CD4-positive, alpha-beta T cell treated with Interleukin-2 at 100 ng/mL for 4 hours (primary cell): ENCODE data around the gene AMZ1.
"Not testable (repeated sequence)": the region's sequence is repeated elsewhere in the genome, so short reads cannot be mapped to it uniquely, and the experiment has no call there.

Experiments
- DNase-seq: peaks from one replicate; pipeline ENCODE4 v3.0.0-alpha.2; 2020; ENCODE audit warnings: low spot score

The AMZ1 gene

GRCh38 chr7:2713370-2713769 lies 25.4 kb downstream of the AMZ1 start:
- no peak for DNase-seq

- no peak for DNase-seq
Observed at GRCh38 chr7:2713978-2714377, 26.0 kb downstream of the AMZ1 start.

GRCh38 chr7:2714636-2715035 lies 26.6 kb downstream of the AMZ1 start:
- no peak for DNase-seq

- peak; percentile 42 for DNase-seq
Observed at GRCh38 chr7:2715341-2716231, 27.6 kb downstream of the AMZ1 start.

- DNase-seq, result no peak
Observed at GRCh38 chr7:2716488-2716887, 28.5 kb downstream of the AMZ1 start.

GRCh38 chr7:2716906-2717292 lies 28.9 kb downstream of the AMZ1 start:
- no peak for DNase-seq

GRCh38 chr7:2717293-2718261 lies 29.6 kb downstream of the AMZ1 start:
- peak; percentile 15 for DNase-seq

GRCh38 chr7:2718296-2718965 lies 30.4 kb downstream of the AMZ1 start:
- no peak for DNase-seq

- peak; percentile 59 for DNase-seq
Observed at GRCh38 chr7:2719007-2719406, 31.0 kb downstream of the AMZ1 start.

GRCh38 chr7:2720024-2720423 lies 32.0 kb downstream of the AMZ1 start:
- no peak for DNase-seq

- DNase-seq, result no peak
Observed at GRCh38 chr7:2721842-2722241, 33.8 kb downstream of the AMZ1 start.

- DNase-seq, result no peak
Observed at GRCh38 chr7:2722591-2722990, 34.6 kb downstream of the AMZ1 start.

- DNase-seq, result no peak
Observed at GRCh38 chr7:2723138-2723850, 35.3 kb downstream of the AMZ1 start.

GRCh38 chr7:2724036-2724435 lies 36.0 kb downstream of the AMZ1 start:
- not testable (repeated sequence) for DNase-seq

GRCh38 chr7:2724453-2725177 lies 36.6 kb downstream of the AMZ1 start:
- DNase-seq, result no peak

- DNase-seq, result no peak
Observed at GRCh38 chr7:2725178-2726105, 37.4 kb downstream of the AMZ1 start.

GRCh38 chr7:2726316-2727018 lies 38.5 kb downstream of the AMZ1 start:
- DNase-seq, result no peak

- DNase-seq, result not testable (repeated sequence)
Observed at GRCh38 chr7:2727206-2727605, 39.2 kb downstream of the AMZ1 start.
